DOHH2 (cell line): Measurements from ENCODE around the gene DNAJC19.

ENCODE experiments used
- H3F3A ChIP-seq: fragments of 200-600 bp; sonication (generic), shearing (Covaris generic); 2 replicates; pipeline ENCODE4 v1.6.0; 2016; ENCODE audit warnings: antibody characterized with exemption, mild to moderate bottlenecking; ENCODE audit not compliant: control insufficient read depth, insufficient read depth
- H3K27ac ChIP-seq: fragments of 200-600 bp; sonication (generic); 2 replicates; pipeline ENCODE4 v1.5.1; 2014; ENCODE audit warnings: low read depth, mild to moderate bottlenecking, low read length, moderate library complexity
- H3K27me3 ChIP-seq: fragments of 200-600 bp; sonication (generic); 2 replicates; pipeline ENCODE4 v1.6.1; 2014; ENCODE audit warnings: mild to moderate bottlenecking, low read length, mixed read lengths; ENCODE audit not compliant: control insufficient read depth
- H3K36me3 ChIP-seq: fragments of 200-600 bp; sonication (generic); 2 replicates; pipeline ENCODE4 v1.6.1; 2014; ENCODE audit warnings: mild to moderate bottlenecking, low read length, moderate library complexity, mixed read lengths; ENCODE audit not compliant: control insufficient read depth
- H3K4me1 ChIP-seq: fragments of 200-600 bp; sonication (generic); 2 replicates; pipeline ENCODE4 v1.6.1; 2014; ENCODE audit warnings: mild to moderate bottlenecking, low read length, mixed read lengths; ENCODE audit not compliant: control insufficient read depth
- H3K4me2 ChIP-seq: fragments of 200-600 bp; sonication (generic); 2 replicates; pipeline ENCODE4 v1.6.0; 2014; ENCODE audit warnings: mild to moderate bottlenecking, low read length, moderate library complexity
- H3K4me3 ChIP-seq: fragments of 200-600 bp; sonication (generic); 2 replicates; pipeline ENCODE4 v1.5.1; 2014; ENCODE audit warnings: mild to moderate bottlenecking, low read length, mixed read lengths
- H3K79me2 ChIP-seq: fragments of 200-600 bp; sonication (generic); 2 replicates; pipeline ENCODE4 v1.6.1; 2014; ENCODE audit warnings: mild to moderate bottlenecking, low read length, mixed read lengths; ENCODE audit not compliant: control insufficient read depth
- H3K9me2 ChIP-seq: fragments of 200-600 bp; sonication (generic); replicated peaks from 2 replicates; pipeline ENCODE4 v1.6.1; 2014; ENCODE audit warnings: mild to moderate bottlenecking, low read length, mixed read lengths; ENCODE audit not compliant: control insufficient read depth
- H3K9me3 ChIP-seq: fragments of 200-600 bp; sonication (generic); 2 replicates; pipeline ENCODE4 v1.6.1; 2014; ENCODE audit warnings: antibody characterized with exemption, low read length, mixed read lengths; ENCODE audit not compliant: control insufficient read depth, insufficient read depth
- H4K20me1 ChIP-seq: fragments of 200-600 bp; sonication (generic); 2 replicates; pipeline ENCODE4 v1.6.0; 2014; ENCODE audit warnings: low read depth, mild to moderate bottlenecking, antibody characterized with exemption, low read length, moderate library complexity; ENCODE audit not compliant: control insufficient read depth, insufficient read depth
- CTCF ChIP-seq: fragments of 200-600 bp; sonication (generic); IDR thresholded peaks from one replicate; pipeline ENCODE4 v1.5.1; 2014; ENCODE audit warnings: antibody characterized with exemption, mild to moderate bottlenecking, low read depth, low read length; ENCODE audit not compliant: poor library complexity, severe bottlenecking
- EZH2phosphoT487 ChIP-seq: fragments of 200-600 bp; sonication (generic); IDR thresholded peaks from 2 replicates; pipeline ENCODE4 v1.6.1; 2017; ENCODE audit warnings: borderline replicate concordance, mild to moderate bottlenecking, antibody characterized with exemption, low read length, moderate library complexity, mixed read lengths

The DNAJC19 gene

DNA sequence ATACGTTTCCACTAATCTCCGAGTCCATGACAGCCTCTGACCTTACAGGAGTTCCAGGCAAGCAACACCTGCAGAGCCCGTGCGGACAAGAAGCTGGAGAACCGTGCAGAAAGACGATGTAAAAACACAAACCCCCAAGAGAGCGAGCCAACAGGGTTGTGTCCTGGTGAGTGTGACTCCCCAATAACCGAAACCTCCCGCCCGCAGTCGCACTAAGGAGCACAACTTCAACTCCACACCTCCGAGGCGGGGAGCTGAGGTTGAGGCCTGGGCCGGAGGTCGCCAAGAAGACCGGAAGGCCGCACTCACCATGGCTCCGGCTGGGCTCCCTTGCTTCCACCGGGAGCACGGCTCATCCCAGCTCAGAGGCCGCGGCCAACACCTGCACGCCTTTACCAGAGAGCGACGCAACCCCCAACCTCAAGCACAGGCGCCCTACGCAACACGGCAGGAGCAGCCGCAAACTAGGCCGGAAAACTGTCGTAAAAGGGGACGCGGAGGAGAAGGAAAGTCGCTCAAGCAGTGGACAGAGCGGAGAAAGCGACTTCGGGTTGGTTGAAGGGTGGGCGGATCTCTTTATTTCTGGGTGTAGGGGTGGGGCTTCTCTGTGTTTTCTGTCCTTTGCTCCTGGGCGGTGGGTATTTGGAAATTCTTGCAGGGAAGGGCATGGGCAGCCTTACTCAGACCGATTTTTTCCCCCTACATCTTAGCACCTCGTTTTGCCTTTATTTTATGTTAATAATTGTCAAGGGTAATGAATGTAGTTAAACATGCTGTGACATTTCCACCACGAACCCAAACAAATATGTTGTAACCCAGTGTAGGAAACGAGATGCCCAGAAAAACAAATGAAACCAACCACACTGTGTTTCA, at the start of gene DNAJC19:
DNAJC19 (minus strand) TSS at position 446 of the 873 bp plus-strand sequence; CDS start at position 312, 134 bp downstream.
- Histone ChIP-seq H3K4me3 (peak within 1 kb of the TSS; percentile 85), H3K9me3 (no peaks in the 10 kb centered on the region), H3K9me2 (no peaks in the 10 kb centered on the region), H3K27ac (peak within 1 kb of the TSS; percentile 13; the same call in 1 of the 2 replicates), H3K4me2 (peak within 1 kb of the TSS; percentile 67), H3K4me1 (peaks cover 13% of the 10 kb centered on the region), H3K36me3 (peaks cover 27% of the 10 kb centered on the region), H3K27me3 (no peaks in the 10 kb centered on the region; the same call in 1 of the 2 replicates), H3F3A (peaks cover 3% of the 10 kb centered on the region; the same call in 1 of the 2 replicates), H3K79me2 (peaks cover 23% of the 10 kb centered on the region), H4K20me1 (no peaks in the 10 kb centered on the region)
- no peak for TF ChIP-seq CTCF
- TF ChIP-seq EZH2phosphoT487, result no peak

- Histone ChIP-seq H3K36me3 (no peaks in the 10 kb centered on the region), H3K4me1 (no peaks in the 10 kb centered on the region), H3K4me2 (no peak overlapping the region), H3F3A (no peaks in the 10 kb centered on the region), H3K9me2 (no peaks in the 10 kb centered on the region), H4K20me1 (no peaks in the 10 kb centered on the region), H3K9me3 (no peaks in the 10 kb centered on the region), H3K27me3 (no peaks in the 10 kb centered on the region), H3K27ac (no peak overlapping the region), H3K4me3 (no peak overlapping the region), H3K79me2 (no peaks in the 10 kb centered on the region)
- TF ChIP-seq EZH2phosphoT487 (no peak), CTCF (no peak)
Observed at GRCh38 chr3:181030948-181031347, 41.4 kb upstream of the DNAJC19 start.

DNA sequence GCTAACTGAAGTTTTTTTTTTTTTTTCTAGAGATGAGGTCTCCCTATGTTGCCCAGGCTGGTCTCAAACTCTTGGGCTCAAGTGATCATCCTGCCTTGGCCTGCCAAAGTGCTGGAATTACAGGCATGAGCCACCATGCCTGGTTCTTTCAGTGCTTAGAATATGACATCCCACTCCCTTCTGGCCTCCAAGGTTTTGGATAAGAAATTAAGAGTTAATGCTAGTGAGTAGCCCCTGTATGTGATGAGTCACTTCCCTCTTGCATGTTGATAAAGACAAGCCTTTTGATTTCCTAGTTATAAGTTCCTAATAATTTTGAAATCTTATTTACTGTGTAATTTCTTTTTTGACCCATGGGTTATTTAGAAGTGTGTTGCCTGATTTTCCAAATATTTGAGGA, 35.7 kb upstream of the DNAJC19 start:
- no peaks in the 10 kb centered on the region for H3K9me3 ChIP-seq
- H3K9me2 ChIP-seq, result no peaks in the 10 kb centered on the region
- H3K4me2 ChIP-seq, result no peak overlapping the region
- H3K79me2 ChIP-seq, result no peaks in the 10 kb centered on the region
- H3K27me3 ChIP-seq, result no peaks in the 10 kb centered on the region; the same call in 1 of the 2 replicates
- H4K20me1 ChIP-seq, result no peaks in the 10 kb centered on the region
- H3K36me3 ChIP-seq, result no peaks in the 10 kb centered on the region
- H3F3A ChIP-seq, result no peaks in the 10 kb centered on the region
- H3K4me3 ChIP-seq, result no peak overlapping the region
- H3K4me1 ChIP-seq, result no peaks in the 10 kb centered on the region
- no peak overlapping the region for H3K27ac ChIP-seq
- no peak for TF ChIP-seq EZH2phosphoT487
- TF ChIP-seq CTCF, result no peak
